ENCODE results near the gene NFASC. TPM values are rescaled to one million over a fixed set of nuclear protein-coding genes. Genes with fewer than 3 reads are reported as not detected.
A peak's percentile ranks its signal among the peaks of the same experiment; 100 is the strongest.

Gene NFASC
- total and polyA plus RNA-seq, 2 donors from 2014 or later = 23.2 to 29.9 TPM

DNA sequence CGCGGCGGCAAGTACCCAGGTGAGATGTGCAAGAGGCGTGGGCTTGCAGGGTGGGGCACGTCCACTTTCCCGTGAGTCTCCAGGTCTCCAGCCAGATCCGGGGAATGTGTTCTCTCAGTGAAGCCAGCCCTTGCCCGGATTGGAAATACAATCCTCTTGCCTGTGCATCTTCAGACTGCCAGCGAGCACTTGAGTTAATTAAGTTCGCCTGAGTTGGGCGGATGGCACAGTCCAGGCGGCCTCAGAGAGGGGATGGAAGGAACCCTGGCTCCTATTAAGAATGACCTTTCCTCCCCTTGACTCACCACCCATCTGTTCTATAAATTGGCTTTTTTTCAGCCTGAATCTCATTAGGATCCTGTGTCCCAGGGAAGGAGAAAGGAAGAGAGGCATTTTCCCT is 139.0 kb downstream of the NFASC start:
- FAIRE-seq (no peak), DNase-seq (peak in 2 of 5 donors; percentile 44 to 56)
- peaks cover 0 to 2% (median 0%) of the 10 kb centered on the region in 3 donors for H3K4me1 ChIP-seq (ENCODE audit: control insufficient read depth in 2 of 3, insufficient read depth in 2 of 3, low read depth in 1 of 3, low read length in 3 of 3)
- no peak overlapping the region for H3K9ac ChIP-seq (ENCODE audit: low read length in 3 of 3)
- H3K27ac ChIP-seq (ENCODE audit: low read depth in 2 of 2, low read length in 2 of 2) = no peak overlapping the region
- no peak overlapping the region for H3K4me3 ChIP-seq (ENCODE audit: low read length in 3 of 3)
- H3K9me3 ChIP-seq (ENCODE audit: control insufficient read depth in 2 of 3, insufficient read depth in 1 of 3, low read length in 3 of 3) = no peaks in the 10 kb centered on the region
- H3K27me3 ChIP-seq (ENCODE audit: control insufficient read depth, insufficient read depth, low read length) = no peaks in the 10 kb centered on the region
- intact Hi-C loops (cut with DNase I) = no loop called here
- no peaks in the 10 kb centered on the region for H3K36me3 ChIP-seq (ENCODE audit: control insufficient read depth in 2 of 3, insufficient read depth in 3 of 3, low read length in 3 of 3)
- TF ChIP-seq, protein P1, sequence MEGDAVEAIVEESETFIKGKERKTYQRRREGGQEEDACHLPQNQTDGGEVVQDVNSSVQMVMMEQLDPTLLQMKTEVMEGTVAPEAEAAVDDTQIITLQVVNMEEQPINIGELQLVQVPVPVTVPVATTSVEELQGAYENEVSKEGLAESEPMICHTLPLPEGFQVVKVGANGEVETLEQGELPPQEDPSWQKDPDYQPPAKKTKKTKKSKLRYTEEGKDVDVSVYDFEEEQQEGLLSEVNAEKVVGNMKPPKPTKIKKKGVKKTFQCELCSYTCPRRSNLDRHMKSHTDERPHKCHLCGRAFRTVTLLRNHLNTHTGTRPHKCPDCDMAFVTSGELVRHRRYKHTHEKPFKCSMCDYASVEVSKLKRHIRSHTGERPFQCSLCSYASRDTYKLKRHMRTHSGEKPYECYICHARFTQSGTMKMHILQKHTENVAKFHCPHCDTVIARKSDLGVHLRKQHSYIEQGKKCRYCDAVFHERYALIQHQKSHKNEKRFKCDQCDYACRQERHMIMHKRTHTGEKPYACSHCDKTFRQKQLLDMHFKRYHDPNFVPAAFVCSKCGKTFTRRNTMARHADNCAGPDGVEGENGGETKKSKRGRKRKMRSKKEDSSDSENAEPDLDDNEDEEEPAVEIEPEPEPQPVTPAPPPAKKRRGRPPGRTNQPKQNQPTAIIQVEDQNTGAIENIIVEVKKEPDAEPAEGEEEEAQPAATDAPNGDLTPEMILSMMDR (IDR thresholded peaks at IDR 0.05; ENCODE audit: borderline replicate concordance, extremely low read depth, insufficient read depth) = no peak

DNA sequence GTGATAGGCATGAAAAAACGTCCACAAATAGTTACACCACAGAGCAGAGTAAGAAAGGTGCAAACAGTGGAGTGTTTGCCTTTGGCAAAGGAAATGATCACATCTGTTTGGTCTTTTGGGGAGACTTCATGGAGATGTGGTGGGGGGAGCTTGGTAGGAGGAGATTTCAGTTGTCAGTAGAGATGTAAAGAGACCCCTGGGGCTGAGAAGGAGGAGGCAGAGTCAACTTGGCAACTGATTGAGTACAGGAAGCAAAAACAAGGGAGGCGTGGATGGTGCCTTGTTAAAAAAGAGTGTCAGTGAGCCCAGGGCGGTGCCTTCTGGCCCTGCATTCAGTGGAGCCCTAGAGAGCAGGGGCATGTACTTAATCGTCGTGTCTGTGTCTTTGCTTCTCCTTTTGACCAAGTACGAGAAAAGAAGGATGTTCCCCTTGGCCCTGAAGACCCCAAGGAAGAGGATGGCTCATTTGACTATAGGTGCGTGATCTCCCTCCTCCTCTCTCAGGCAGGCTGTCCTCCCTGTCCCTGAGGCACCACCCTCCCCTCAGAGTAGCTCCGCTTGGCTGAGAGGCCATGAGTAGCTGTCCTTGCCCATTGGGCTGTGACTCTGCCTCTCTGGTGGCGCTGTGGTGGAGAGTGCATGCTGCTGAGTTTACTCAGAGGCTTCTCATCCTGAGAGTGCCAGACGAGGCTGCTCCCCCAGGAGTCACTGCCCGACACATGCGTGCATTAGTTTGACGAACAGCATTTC is 141.9 kb downstream of the NFASC start:
- no peak for FAIRE-seq
- TF ChIP-seq, protein P1 (IDR thresholded peaks at IDR 0.05; ENCODE audit: borderline replicate concordance, extremely low read depth, insufficient read depth) = no peak
- Histone ChIP-seq H3K27me3 (ENCODE audit: control insufficient read depth, insufficient read depth, low read length) (no peaks in the 10 kb centered on the region), H3K9ac (ENCODE audit: low read length in 3 of 3) (no peak overlapping the region), H3K4me3 (ENCODE audit: low read length in 3 of 3) (no peak overlapping the region), H3K27ac (ENCODE audit: low read depth in 2 of 2, low read length in 2 of 2) (no peak overlapping the region), H3K4me1 (ENCODE audit: control insufficient read depth in 2 of 3, insufficient read depth in 2 of 3, low read depth in 1 of 3, low read length in 3 of 3) (peaks cover 0 to 2% (median 0%) of the 10 kb centered on the region in 3 donors), H3K9me3 (ENCODE audit: control insufficient read depth in 2 of 3, insufficient read depth in 1 of 3, low read length in 3 of 3) (no peaks in the 10 kb centered on the region), H3K36me3 (ENCODE audit: control insufficient read depth in 2 of 3, insufficient read depth in 3 of 3, low read length in 3 of 3) (no peaks in the 10 kb centered on the region)
- intact Hi-C loops (cut with DNase I) = no loop called here
- peak in 4 of 5 donors; percentile 61 to 74 (median 70) for DNase-seq

DNA sequence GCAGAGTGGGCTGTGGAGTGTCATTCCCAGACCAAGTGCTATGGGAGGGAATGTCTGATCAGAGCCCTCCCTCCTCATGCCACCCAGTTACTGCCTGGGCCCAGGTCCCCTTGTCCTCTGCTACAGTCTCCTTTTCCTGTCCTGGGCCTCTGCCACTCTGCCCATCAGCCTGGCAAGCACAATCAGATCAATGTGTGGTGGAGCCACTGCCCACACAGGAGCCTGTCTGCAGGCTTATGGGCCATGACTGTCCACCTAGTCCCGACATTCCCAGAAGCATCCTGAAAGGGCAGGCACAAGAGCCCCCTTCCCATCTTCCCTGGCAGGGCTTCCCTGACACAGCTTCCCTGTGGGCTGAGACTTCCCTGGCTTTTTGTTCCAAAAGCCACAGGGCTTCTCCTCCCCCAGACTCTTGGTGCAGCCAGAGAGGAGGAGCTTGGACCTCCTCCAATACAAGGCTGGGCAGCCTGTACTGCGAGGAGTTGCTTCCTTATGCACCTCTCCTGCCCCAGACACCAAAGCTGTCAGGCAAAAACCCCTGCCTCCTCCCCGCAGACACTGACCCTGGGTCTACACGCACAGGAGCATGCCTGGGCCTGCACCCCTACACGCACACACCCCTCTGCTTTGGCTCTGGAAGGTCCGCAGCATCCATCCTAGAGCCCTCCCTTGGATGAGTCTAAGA is 143.2 kb downstream of the NFASC start:
- H3K36me3 ChIP-seq (ENCODE audit: control insufficient read depth in 2 of 3, insufficient read depth in 3 of 3, low read length in 3 of 3) = no peaks in the 10 kb centered on the region
- intact Hi-C loops (cut with DNase I) = no loop called here
- no peaks in the 10 kb centered on the region for H3K9me3 ChIP-seq (ENCODE audit: control insufficient read depth in 2 of 3, insufficient read depth in 1 of 3, low read length in 3 of 3)
- H3K4me3 ChIP-seq (ENCODE audit: low read length in 3 of 3) = no peak overlapping the region
- no peak overlapping the region for H3K9ac ChIP-seq (ENCODE audit: low read length in 3 of 3)
- peaks cover 0 to 2% (median 0%) of the 10 kb centered on the region in 3 donors for H3K4me1 ChIP-seq (ENCODE audit: control insufficient read depth in 2 of 3, insufficient read depth in 2 of 3, low read depth in 1 of 3, low read length in 3 of 3)
- TF ChIP-seq, protein P1 (IDR thresholded peaks at IDR 0.05; ENCODE audit: borderline replicate concordance, extremely low read depth, insufficient read depth) = no peak
- H3K27me3 ChIP-seq (ENCODE audit: control insufficient read depth, insufficient read depth, low read length) = no peaks in the 10 kb centered on the region
- H3K27ac ChIP-seq (ENCODE audit: low read depth in 2 of 2, low read length in 2 of 2) = no peak overlapping the region
- FAIRE-seq = no peak
- DNase-seq = peak in 2 of 5 donors; percentile 52 to 82

Measured in kidney (tissue), 14 donors.